ENCODE data around the gene CFAP53. TPM values are rescaled to one million over a fixed set of nuclear protein-coding genes. Genes with fewer than 3 reads are reported as not detected.

CFAP53 gene
- total and polyA plus RNA-seq, 2 donors (not counting 3 experiments of a cell fraction or from before 2014, with no cell fraction given) = 0.12 to 0.18 TPM

DNA sequence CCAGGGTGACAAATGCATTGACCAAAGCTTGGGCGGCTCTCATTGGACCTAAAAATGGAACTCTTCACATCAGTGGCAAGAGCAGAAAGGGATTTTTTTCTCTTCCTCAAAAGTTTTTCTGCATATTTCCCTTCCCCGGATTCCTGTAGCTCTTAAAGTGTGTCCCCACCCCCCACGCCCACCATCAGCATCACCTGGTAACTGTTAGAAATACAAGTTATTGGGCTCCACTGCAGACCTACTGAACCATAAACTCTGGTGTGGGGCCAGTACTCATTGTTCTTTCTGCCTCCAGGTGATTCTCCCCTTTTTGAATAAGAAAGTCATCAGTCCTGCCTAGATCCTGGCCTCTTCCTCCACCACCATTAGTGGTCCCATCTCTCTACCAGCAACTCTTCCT, 70.0 kb downstream of the CFAP53 start:
- Histone ChIP-seq H2AFZ (ENCODE audit: low read depth, low read length) (no peak overlapping the region), H3K79me2 (ENCODE audit: control insufficient read depth, insufficient read depth, low read length) (no peaks in the 10 kb centered on the region), H3K4me2 (ENCODE audit: insufficient read depth, low read length) (no peak overlapping the region), H3K36me3 (ENCODE audit: control insufficient read depth in 2 of 2, extremely low read depth in 1 of 2, insufficient read depth in 2 of 2, low read length in 2 of 2) (no peaks in the 10 kb centered on the region), H3K4me3 (replicated peaks in 1 of 3; ENCODE audit: insufficient read depth in 1 of 3, low read depth in 1 of 3, low read length in 3 of 3) (no peak overlapping the region), H3K9me1 (replicated peaks; ENCODE audit: control insufficient read depth, extremely low read depth, insufficient read depth, low read length) (no peaks in the 10 kb centered on the region), H3K27ac (ENCODE audit: insufficient read depth, low read depth, low read length) (no peak overlapping the region), H3K9me3 (replicated peaks; ENCODE audit: control insufficient read depth, insufficient read depth, low read length) (no peaks in the 10 kb centered on the region), H3K4me1 (ENCODE audit: control insufficient read depth, extremely low read depth, insufficient read depth, low read length) (no peaks in the 10 kb centered on the region), H4K20me1 (replicated peaks; ENCODE audit: control insufficient read depth, extremely low read depth, insufficient read depth, low read length) (no peaks in the 10 kb centered on the region), H3K27me3 (ENCODE audit: control insufficient read depth in 2 of 2, insufficient read depth in 2 of 2, low read length in 2 of 2) (peaks cover 35 to 46% of the 10 kb centered on the region in 2 experiments), H3K9ac (replicated peaks; ENCODE audit: extremely low read depth, insufficient read depth, low read length) (no peak overlapping the region)
- FAIRE-seq (no peak), DNase-seq (ENCODE audit: low read depth, low spot score) (no peak)
- ChIA-PET CTCF (interaction anchor here (1.3 kb wide), 1 partner anchor 161 kb away, joined by 3 read pairs; no protein-coding TSS in a partner anchor), POLR2A (no interaction called here)
- TF ChIP-seq, protein P1, sequence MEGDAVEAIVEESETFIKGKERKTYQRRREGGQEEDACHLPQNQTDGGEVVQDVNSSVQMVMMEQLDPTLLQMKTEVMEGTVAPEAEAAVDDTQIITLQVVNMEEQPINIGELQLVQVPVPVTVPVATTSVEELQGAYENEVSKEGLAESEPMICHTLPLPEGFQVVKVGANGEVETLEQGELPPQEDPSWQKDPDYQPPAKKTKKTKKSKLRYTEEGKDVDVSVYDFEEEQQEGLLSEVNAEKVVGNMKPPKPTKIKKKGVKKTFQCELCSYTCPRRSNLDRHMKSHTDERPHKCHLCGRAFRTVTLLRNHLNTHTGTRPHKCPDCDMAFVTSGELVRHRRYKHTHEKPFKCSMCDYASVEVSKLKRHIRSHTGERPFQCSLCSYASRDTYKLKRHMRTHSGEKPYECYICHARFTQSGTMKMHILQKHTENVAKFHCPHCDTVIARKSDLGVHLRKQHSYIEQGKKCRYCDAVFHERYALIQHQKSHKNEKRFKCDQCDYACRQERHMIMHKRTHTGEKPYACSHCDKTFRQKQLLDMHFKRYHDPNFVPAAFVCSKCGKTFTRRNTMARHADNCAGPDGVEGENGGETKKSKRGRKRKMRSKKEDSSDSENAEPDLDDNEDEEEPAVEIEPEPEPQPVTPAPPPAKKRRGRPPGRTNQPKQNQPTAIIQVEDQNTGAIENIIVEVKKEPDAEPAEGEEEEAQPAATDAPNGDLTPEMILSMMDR (IDR thresholded peaks at IDR 0.05; ENCODE audit: extremely low read depth in 1 of 2, insufficient read depth in 1 of 2, low read depth in 1 of 2, low read length in 2 of 2) = no peak
- TF ChIP-seq GATA2 (IDR thresholded peaks at IDR 0.05; ENCODE audit: insufficient read depth, insufficient read length, low read depth, low read length) (no peak), EZH2 (IDR thresholded peaks at IDR 0.05; ENCODE audit: borderline replicate concordance, low read depth, low read length, severe bottlenecking) (no peak), JUN (IDR thresholded peaks at IDR 0.05; ENCODE audit: borderline replicate concordance, insufficient read depth, insufficient read length, low read depth) (no peak), POLR2A (IDR thresholded peaks at IDR 0.05; ENCODE audit: low read depth, low read length) (no peak), FOS (IDR thresholded peaks at IDR 0.05; ENCODE audit: borderline replicate concordance, insufficient read depth, low read length) (no peak), MYC (IDR thresholded peaks at IDR 0.05; ENCODE audit: low read depth, low read length) (no peak), POLR2AphosphoS5 (IDR thresholded peaks at IDR 0.05; ENCODE audit: insufficient read depth, low read depth, low read length) (no peak)
- TF ChIP-seq, protein P2, sequence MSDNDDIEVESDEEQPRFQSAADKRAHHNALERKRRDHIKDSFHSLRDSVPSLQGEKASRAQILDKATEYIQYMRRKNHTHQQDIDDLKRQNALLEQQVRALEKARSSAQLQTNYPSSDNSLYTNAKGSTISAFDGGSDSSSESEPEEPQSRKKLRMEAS (IDR thresholded peaks at IDR 0.05; ENCODE audit: insufficient read depth, insufficient read length) = no peak
- dilution Hi-C loops (cut with MboI; ENCODE audit: extremely low pct_ligation_motif_present, low sequenced_read_pairs) (no loop called here), intact Hi-C loops (cut with micrococcal nuclease) (no loop called here)
- no TSS peak for BruUV-seq (replicated peaks)
